NCI-H2029 treated with DMSO at 0.1 percent for 48 hours (cell line): Measurements from ENCODE around the gene RGS3.

Experiments
- DNase-seq: peaks from one replicate; lab custom pipeline; 2025; lab: John Stamatoyannopoulos, UW

RGS3 gene

DNA sequence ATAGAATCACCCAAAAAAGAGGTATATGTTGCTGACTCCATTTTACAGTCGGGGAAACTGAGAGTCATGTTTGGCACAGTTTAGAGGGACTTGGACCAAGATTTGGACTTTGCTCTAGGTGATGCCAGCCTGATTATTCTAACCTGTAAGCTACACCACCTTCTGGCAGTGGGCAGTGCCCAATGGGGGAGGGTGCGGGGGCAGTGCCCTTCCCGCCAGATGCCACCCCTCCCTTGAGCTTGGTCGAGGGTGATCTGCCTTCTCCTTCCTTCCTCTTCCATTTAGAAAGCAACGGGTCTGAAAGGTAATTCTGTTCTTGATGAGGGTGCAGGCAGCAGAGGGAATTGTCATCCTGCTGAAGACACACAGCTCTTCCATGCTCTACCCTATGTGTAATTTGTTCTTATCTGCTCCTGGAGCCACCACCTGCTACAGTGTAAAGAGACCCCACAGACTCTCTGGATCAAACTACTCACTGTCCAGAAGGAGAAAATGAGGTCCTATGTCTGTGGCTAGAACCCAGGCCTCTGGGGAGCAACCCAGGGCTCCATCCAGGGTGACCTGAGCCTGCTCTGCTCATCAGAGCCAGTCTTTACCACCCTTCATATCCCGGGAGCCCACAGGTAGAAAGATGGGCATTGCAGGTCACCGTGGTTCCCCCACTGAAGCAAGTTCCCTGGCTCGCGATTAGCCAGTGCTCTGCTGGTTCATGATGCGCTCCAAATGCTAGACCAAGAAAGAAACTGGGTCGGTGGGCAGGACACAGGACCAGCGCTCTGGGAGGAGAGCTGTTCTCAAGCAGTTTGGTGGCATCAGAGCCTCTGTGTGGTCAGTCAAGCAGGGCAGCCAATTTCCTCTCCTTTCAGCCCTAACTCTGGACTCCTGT lies 156.2 kb downstream of the RGS3 start:
- no peak for DNase-seq

DNA sequence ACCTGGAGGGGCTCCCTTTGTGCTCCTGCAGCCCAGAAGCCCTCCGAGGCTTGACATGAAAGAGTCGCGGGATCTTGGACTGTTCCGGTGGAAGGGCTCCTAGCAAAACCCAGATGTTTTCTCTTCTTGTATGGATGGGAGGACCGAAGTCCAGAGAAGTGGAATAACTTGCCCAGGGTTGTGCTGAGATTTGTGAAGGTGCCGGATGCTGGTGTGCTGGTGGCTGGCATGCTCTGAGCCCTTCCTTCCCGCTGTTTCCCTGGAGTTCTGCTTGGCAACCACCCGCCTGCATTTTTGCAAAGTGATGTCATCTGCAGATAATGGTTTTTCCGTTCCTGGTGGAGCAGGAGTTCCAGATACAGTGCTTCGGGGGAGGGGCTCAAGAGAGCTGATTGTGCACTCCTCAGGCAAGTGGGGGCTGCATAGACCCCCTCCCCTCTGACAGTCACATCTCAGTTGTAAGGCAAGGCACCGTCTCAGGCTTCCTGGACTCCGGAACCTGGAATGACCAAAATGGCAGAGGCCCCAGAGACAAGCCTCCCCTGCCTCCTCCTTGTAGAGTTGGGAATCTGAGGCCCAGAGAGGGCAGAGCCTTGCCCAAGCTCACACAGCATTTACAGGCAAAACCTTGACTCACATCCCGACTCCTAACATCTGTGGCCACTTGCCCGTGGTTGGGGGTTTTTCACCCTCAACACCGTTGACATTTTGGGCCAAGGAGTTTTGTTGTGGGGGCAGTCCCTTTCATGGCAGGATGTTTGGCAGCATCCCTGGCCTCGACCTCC lies 157.0 kb downstream of the RGS3 start:
- DNase-seq: peak; percentile 34

DNA sequence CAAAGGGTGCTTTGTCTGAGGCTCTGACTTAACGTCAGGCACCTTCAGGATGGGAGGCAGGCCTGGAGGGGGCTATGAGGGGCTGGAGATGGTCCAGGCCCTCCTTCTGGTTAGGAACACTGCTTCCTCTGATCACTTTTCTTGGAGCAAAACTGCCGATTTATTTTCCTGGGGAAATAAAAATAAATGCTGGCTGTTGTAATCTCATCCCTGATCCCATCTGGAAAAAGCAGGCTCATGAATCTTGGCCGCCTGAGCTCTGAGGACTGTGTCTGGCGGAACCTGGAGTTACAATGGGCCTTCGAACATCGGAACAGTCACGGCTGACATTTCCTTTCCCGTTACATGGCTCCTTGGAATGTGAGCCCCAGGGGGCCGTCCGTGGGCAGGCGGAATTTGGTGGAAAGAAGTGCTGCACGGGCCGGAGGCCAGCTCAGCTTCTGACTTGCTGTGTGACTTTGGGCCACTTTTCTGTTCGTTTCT lies 157.8 kb downstream of the RGS3 start:
- no peak for DNase-seq

GRCh38 chr9:113621980-113622379 lies 158.5 kb downstream of the RGS3 start:
- DNase-seq: no peak

- no peak for DNase-seq
These were observed 159.3 kb downstream of the RGS3 start for GRCh38 chr9:113622600-113623400.

DNA sequence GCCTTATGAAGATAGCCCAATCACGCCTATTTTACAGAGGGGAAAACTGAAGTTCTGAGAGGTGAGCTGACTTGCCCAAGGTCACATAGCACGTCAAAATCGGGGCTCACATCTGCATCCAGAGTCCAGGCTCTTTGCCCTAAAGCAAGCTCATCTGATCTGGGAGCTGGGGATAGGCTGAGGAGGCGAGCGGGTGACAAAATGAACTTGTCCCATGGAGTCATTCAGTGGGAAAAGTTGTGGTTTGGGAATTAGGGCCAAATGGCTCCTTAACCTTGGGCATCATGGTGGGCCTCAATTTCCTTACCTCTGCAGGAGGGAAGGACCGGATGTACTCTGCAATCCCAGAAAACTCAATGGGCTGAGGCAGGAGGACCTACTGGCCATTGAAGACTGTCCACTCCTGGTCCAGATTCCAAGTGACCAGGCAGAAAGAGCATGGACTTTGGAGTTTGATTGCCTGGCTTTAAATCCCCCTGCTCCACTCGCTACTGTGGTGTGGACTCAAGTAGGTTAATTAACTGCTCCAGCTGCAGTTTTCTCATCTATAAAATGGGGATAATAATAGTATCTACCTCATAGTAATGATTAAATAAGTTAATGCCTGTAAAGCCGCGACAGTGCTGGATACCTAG lies 160.4 kb downstream of the RGS3 start:
- no peak for DNase-seq

GRCh38 chr9:113624721-113625120 lies 161.2 kb downstream of the RGS3 start:
- DNase-seq: no peak

- no peak for DNase-seq
These were observed 162.0 kb downstream of the RGS3 start for GRCh38 chr9:113625486-113625885.

DNA sequence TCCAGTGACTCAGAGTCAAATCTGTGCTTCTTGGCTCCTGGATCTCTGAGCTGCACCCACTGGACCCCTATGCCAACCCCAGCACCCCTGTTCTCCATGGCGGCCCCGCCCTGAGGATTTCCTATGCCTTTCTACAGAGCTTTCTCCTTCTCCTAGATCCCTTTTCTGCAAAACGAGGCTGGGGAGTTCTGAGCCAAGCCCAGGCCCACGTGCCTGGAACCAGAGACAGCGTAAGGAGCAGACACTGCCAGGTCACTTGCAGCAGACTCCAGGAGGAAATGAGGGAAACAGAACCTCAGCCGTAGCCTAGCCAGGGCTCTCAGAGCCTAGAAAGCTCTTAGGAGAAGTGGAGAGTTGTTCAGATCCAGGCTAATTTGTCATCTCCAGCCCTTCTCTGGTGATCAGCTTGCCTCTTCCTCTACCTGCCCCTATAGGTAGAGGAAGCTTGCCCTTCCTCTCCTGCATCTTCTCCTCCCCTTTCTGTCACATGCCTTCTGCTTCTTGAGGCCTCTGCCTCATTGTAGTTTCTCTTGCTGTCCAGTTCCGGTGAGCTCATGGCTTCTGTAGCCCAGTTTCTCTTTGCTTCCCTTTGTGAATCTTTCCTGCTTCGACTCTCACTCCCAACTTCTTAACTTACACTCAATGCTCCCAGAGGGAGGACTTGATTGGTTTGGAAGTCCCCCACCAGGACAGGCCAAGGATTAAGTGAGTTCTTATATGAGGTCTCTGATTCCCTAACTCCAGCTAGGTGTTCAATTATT lies 163.4 kb downstream of the RGS3 start:
- DNase-seq: no peak

- DNase-seq: no peak
These were observed 165.1 kb downstream of the RGS3 start for GRCh38 chr9:113628621-113629020.

DNA sequence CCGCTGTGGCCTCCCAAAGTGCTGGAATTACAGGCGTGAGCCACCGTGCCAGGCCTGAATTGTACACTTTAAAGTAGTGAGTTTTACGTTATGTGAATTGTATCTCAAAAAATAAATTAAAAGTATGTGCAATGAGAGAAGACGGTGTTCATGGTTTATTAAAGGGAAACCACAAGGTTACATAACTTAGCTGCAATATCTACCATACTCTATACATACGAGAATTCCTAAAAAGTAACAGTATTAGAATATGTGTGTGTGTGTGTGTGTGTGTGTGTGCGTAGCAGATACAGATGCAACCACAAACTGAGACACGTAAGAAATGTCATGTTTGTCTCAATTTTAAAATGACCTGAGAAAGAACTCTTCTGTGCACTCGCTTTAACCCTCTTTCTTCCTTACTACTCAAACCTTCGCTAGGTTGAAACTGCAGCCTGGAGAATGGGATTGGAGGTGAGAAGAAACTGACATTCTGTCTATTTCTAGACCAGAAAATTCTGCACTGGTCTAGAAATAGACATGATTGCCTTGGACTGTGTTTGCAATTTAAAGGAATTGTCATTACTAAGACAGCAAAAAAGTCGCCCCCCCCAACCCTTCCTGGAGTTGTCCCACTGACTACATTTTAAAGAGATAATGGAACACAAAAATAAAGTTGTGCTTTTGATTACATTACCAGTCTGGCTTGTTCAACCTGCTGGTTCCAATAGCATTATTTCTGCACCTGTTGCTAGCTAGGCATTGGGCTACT lies 167.0 kb downstream of the RGS3 start:
- DNase-seq: no peak

DNA sequence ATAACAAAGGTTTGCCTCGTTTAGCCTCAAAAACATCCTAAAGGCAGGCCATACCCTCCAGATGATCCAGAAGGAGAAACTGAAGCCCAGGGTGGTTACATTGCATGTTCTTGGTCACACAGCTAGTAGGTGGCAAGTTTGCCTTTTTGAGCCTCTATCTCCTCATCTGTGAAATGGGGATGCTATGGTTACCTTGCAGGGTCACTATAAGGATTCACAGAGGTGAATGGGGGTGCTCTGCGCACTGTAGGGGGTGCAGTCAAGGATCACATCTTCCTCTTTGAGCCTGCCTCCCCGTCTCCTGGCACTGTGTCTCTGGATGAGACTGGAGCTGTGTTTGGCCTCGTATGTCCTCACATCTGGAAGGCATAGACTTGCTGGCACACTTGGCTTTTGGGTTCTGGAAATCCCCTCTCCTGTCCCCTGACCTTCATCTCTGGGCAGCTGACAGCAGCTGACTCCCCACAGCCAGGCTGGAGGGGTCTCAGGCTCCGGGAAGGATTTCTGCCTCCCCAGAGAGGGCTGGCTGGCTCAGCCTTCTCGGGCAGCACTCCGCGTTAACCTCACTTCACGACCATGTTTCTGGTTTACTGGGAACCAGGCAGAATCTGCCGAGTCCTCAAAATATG lies 167.7 kb downstream of the RGS3 start:
- no peak for DNase-seq

- no peak for DNase-seq
These were observed 168.5 kb downstream of the RGS3 start for GRCh38 chr9:113631871-113632665.

- DNase-seq: no peak
These were observed 169.5 kb downstream of the RGS3 start for GRCh38 chr9:113632776-113633590.

DNA sequence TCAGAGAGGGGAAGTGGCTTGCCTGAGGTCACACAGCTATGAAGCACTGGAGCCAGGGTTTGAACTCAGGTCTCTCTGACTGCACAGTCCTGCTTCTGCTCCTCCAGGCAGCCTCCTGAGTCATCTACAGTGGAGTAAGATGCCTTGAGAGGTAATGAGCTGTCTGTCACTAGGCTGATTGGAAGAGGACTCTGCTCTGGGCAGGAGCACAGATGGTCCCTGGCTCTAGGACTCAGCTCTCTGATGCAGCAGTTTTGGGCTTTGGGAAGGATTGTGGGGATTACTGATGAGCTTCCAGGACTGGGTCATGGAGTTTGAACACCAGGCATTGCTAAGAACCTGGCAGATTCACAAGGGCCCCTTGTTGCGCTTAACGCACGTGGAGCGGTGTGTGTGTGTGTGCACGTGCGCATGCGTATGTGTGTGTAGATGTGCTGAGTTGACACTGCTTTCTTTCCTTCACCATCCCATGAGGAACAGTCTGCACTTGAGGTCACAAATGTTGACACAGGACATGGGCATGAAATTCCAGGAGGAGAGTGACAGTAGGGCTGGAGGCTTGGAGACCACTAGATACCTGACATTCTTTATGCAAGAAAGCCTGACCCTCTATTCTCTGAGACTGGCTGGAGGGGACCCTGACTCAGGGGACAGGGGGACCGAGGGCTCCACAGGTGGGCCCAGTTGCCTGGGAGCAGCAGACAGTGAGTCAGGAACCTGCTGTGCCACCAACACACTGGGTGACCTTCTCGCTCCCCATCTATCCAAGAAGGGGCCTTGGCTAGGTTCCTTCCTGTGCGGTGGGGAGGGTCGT lies 170.5 kb downstream of the RGS3 start:
- DNase-seq: no peak

DNA sequence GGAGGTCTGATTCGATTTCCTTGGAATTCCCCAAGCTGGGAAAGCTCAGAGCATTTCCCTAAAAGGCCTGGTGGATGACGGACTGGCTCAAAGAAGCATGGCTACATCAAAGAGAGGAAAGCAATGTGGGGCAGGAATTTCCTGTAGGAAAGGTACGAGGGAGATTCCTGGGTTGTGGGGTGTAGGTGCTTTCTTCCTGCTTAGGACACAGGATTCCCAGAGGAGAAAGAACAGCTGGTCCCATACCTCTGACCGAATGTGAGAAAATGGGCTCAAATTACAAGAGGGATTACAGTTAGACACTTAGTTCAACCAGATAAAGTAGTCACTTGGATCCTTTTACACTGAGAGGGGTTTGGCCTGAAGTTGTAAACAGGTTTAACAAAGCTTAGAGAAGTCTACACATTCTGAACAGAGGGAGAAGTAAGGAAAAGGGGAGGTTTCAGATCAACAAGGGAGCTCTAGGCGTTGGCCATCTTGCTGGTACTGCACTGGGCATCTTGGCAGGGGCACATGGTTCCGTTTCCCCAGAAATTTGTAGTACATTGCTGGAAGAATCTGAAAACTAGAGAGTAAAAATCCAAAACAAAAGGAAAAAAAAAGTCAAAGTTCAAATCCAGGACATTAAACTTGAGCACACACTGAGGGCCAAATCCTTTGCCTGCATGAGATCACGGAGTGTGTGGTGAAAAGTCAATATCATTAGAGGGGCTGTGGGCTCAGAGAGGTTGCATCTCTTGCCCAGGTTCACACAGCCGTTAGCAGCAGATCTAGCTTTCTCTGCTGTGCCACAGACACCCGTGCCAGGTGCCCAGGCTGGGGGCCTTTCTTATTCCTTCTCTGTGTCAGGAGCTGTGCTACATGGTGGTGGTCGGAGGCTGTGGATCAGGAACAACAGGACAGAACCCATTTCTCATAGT lies 171.3 kb downstream of the RGS3 start:
- no peak for DNase-seq
